Endometrium (tissue), 2 donors: ENCODE measurements around the gene IL17RC.
"Not testable (repeated sequence)": the region's sequence is repeated elsewhere in the genome, so short reads cannot be mapped to it uniquely, and the experiment has no call there.

ENCODE experiments used
- FAIRE-seq: peaks from 2 replicates; lab custom pipeline; 2012; peaks lifted over from hg19 to GRCh38; lab: Jason Lieb, UNC
- donor health status: control.
- donor health status: control.

Gene IL17RC

GRCh38 chr3:9893739-9894138 lies 23.2 kb upstream of the IL17RC start:
- FAIRE-seq, result no peak

- FAIRE-seq, result not testable (repeated sequence)
Observed at GRCh38 chr3:9895715-9896114, 21.2 kb upstream of the IL17RC start.

GRCh38 chr3:9896755-9897407 lies 20.0 kb upstream of the IL17RC start:
- not testable (repeated sequence) for FAIRE-seq

DNA sequence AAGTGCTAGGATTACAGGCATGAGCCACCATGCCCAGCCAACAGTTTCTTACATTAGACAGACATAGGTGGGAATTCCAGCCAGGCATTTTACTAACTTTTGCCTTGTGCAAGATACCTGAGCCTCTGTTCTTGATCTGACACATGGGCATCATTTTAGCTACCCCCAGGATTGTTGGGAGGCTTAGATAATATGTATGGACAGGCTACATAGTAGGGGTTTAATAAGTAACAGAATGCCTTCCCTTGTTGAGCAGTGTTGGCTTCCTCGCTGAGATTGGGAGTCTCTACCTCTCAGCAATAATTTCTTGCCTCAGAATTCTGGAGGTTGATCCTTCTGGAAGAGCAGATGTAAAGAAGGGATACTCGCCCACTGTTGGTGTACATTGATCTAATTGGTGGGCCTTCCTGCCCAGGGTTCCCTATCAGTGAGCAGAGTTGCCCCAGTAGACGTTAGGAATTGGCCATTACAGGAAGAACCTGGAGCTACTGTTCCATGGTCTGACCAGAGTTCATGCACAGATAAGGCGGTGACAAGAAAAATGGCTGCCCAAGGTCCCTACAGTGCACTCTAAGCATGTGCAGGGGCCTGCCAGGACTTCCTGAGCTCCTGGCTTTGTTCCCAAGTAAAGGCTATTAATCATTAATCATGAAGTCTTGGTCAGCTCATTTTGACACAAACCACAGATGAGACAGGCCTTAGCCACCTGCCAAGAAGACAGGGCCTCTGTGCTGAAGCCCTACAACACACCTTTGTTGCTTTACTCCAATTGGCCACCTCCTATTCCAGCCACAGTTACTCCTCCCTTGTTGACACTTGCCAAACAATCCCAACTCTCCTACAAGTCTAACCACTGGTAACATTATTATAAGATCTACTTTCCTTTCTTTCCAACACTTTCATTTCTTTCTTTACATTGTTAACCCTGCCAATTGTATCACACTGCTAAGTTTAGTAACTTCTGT lies 19.2 kb upstream of the IL17RC start:
- no peak for FAIRE-seq

DNA sequence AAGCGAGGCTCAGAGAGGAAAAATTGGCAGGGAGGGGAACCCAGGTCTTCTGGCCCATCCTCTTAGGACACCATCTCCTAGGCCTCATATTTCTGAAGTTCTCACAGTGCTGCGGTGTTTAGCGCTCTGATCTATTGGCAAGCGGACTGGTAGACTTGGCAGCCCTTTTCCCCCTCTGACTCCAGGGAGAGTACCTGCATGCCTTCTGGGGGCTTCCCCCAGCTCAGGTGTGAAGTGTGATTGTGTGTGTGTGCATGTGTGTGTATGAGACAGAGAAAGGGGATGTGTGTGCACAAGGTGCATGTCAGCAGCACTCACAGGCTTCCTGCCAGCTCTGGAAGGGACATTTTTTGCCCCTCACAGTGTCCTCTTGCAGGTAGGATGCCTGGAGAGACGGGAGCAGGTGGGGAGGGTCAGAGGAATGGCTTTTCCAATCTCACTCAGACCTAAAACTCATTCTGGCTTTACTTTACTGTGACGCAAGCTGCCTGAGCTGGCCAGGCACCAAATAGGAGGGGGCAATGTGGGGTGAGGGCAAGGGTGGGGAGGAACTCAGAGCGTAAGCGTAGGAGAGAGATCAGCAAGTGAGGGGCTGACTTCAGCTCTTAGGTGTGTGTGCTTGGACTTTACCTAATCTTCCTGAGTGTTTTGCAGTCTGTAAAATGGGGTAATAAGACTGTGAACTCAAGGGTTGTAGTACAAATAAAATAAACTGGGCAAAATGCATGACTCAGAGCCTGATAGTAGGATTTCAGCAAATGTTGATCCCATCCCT lies 18.2 kb upstream of the IL17RC start:
- no peak for FAIRE-seq

DNA sequence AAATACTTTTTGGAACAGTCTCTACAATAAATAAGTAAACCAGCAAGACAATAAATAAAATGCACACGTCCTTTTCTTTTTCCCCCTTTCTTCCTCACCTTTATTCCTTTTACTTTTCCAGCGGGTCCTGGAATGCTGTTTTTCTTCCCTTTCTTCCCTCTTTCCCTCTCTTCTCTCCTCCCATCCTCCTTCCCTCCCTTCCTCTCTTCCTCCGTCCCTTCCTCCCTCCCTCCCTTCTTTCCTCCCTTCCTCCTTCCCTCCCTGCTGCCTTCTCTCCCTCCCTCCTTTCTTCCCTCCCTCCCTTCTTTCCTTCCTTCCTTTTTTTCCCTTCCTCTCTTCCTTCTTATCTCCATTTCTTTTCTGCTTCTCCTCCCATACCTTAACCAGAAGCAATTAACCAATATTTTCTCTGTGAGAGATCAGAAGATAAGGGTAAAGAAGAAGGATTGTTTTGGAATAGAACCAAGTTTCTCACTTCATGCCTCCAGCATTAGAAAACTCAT lies 17.6 kb upstream of the IL17RC start:
- FAIRE-seq, result no peak

GRCh38 chr3:9900965-9901415 lies 15.9 kb upstream of the IL17RC start:
- not testable (repeated sequence) for FAIRE-seq

DNA sequence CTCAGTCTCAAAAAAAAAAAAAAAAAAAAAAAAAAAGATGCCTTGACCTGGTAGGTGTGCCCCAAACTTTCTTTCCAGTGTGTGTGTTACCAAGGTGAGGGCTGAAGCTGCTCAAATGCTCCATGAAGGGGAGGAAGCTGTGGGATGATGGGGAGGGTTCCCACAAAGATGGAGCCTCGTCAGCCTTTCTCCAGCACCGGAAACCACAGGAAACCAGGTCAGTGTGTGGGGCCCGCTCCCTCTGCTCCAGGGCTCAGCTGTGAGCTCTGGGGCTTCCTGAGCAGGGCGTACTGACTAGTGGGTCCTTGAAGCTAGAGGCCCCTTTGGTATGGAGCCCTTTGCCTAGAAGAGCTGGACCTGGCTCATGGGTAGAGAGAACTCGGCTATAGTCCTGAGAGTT lies 14.9 kb upstream of the IL17RC start:
- FAIRE-seq, result no peak

- no peak for FAIRE-seq
Observed at GRCh38 chr3:9902372-9903237, 14.3 kb upstream of the IL17RC start, which contains the start of gene IL17RE. Gene IL17RE, plus strand, starts transcription at chr3:9902848. Its CDS starts 85 bp downstream, at chr3:9902933.

DNA sequence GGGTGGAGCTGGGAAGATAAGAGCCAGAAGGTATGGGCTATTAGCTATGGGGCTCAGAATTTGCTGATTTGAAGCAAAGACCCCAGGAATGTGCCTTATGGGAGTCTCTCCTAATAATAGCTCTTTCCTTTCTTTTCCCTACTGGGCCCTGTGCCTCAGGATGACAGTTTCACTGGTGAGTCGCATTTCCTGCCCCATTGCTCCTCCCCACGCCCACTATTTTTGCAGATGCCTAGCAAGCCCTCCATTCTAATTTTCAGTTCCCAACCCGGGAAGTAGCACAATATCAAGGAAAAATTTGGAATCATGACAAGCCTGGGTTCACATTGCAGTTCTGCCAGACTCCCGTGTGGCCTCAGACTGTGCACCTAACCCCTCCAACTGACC lies 13.7 kb upstream of the IL17RC start:
- FAIRE-seq, result no peak

GRCh38 chr3:9903904-9904303 lies 13.0 kb upstream of the IL17RC start:
- FAIRE-seq, result no peak

GRCh38 chr3:9906480-9906879 lies 10.4 kb upstream of the IL17RC start:
- no peak for FAIRE-seq

GRCh38 chr3:9908286-9908685 lies 8.6 kb upstream of the IL17RC start:
- no peak for FAIRE-seq

DNA sequence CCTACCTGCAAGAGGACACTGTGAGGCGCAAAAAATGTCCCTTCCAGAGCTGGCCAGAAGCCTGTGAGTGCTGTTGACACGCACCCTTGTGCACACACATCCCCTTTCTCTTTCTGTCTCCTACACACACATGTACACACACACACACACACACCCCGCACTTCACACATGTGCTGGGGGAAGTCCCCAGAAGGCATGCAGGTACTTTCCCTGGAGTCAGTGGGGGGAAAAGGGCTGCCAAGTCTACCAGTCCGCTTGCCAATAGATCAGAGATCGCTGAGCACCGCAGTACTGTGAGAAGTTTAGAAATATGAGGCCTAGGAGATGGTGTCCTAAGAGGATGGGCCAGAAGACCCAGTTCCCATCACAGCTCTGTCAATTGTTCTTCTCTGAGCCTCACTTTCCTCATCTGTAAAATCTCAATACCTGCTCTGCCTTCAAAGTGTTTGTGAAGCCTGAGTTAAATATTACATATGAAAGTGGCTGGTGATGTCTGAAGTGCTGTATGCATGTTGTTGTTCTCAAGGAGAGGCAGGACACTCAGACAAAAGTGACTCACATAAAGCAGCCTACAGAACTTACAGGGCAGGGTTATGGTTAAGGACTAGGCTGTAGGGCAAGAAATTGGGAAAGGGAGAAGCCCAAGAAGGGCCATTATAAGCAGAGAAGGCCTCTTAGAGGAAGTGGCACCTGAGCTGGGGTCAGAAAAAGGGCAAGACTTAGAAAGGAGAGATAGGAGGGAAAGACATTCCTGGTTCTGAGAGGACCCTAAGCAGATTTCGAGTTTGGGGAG lies 7.5 kb upstream of the IL17RC start:
- no peak for FAIRE-seq

DNA sequence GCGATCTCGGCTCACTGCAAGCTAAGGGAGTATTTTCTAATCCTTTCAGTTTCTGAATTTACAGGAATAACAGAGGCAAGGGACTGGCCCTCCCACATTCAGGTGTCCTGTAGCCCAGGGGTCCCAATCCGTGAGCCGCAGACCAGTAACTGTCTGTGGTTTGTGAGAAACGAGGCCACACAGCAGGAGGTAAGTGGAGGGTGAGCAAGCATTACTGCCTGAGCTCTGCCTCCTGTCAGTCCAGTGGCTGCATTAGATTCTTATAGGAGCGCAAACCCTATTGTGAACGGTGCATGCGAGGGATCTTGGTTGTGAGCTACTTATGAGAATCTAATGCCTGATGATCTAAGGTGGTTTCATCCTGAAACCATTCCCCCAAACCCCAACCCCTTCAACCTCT lies 5.0 kb upstream of the IL17RC start:
- no peak for FAIRE-seq

- no peak for FAIRE-seq
Observed at GRCh38 chr3:9912294-9912935, 4.5 kb upstream of the IL17RC start.

DNA sequence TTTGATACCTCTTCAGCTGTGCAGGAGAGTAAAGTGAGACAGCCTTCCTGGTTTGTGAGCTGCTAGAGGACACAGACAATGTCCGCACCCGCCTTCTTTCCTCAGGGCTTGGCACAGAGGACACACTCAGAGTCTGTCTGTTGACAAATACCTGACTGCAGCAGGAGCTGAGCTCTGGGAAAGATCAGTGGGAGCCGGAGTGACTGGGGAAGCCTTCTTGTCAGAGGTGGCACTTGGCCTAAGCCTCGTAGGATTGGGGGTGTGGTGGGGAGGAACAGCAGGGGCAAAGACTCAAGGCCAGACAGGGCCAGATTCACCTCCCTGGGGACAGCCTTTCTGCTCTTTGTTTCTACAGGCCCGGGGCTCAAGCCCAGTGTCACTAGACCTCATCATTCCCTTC lies 3.3 kb upstream of the IL17RC start:
- no peak for FAIRE-seq

DNA sequence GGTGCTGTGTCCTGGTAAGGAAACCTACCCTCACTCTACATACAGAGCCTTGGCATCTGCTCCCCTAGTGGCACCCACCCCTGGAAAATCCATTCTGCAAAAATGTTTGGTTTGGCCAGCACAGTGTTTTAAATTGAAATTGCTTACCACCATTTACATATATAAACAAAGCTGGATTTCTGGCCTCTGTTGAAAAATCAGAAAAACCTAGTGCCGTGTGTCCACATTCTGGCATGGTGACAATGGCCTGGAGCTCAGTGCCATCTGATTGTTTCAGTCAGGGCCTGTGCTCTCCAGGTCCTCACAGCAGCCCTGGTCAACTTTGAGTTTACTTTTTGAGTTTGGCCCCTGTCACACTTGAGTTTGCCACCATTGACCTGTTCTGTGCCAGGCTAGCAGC lies 2.9 kb upstream of the IL17RC start:
- no peak for FAIRE-seq

DNA sequence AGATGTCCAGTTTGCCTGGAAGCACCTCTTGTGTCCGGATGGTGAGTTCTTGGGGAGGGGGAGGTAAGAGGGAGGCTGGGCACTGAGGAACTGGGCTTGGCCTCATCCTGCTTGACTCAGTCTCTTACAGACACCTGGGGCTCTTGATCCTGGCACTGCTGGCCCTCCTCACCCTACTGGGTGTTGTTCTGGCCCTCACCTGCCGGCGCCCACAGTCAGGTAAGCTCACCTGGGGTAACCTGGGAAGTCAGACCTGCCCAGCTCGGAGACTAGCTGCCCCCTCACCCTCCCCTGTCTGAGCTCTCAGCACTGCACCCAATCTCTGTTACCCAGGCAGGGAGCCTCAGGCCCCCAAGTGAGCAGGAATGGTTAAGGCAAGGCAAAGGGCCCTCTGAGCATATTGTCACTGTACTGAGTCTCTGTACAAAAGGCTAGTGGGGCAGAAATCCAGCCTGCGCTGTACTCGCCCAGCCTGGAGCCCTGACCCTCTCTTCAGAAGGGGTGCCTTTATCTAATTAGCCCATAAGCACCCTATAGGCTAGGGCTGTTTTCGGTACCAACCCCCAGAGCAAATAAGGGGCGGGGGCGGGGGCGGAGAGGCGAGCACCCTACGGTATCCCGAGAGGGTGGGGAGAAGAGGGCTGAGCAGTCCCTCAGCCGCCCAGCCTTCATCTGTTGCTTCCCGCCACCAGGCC lies 2.2 kb upstream of the IL17RC start:
- FAIRE-seq, result no peak
